GM18526 (cell line): Measurements from ENCODE around the gene SLC12A5.
A peak's percentile ranks its signal among the peaks of the same experiment; 100 is the strongest.

Source experiments
- POLR2A ChIP-seq: IDR thresholded peaks from 3 replicates; pipeline ENCODE4 v1.6.1; 2011; ENCODE audit not compliant: insufficient read length; ENCODE audit errors: extremely low read depth

Gene SLC12A5

GRCh38 chr20:46073024-46073423 lies 44.0 kb downstream of the SLC12A5 start:
- TF ChIP-seq POLR2A, result no peak

GRCh38 chr20:46073443-46073842 lies 44.4 kb downstream of the SLC12A5 start:
- no peak for TF ChIP-seq POLR2A

DNA sequence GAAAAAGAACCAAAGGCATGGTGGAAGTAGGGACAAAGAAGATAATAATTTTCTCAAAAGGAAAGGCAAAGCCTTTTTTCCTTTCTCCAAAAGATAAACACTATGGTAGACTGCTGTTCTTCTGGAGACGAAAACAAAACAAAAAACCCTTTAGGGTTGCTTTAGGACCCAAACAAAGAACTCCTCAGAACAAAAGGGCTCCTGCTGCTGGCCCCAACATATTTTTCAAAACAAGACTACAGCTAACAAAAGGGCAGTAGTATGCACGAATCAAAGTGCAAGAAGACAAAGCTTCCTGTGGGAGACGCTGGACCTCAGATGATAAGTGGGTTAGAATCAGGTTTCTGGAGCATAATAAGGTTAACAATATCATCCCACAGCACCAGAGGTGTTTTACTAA lies 45.0 kb downstream of the SLC12A5 start:
- no peak for TF ChIP-seq POLR2A

DNA sequence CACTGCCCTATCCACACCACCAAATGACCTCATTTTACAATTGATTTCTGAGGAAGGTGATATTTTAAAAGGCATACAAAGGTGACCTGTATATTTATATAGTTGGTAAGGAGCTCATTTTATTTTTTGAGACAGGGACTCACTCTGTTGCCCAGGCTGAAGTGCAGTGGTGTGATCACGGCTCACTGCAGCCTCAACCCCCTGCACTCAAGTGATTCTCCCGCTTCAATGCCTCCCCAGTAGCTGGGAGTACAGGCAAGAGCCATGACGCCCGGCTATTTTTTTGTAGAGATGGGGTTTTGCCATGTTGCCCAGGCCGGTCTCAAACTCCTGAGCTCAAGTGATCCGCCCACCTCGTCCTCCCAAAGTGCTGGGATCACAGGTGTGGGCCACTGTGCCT lies 47.8 kb downstream of the SLC12A5 start:
- no peak for TF ChIP-seq POLR2A

DNA sequence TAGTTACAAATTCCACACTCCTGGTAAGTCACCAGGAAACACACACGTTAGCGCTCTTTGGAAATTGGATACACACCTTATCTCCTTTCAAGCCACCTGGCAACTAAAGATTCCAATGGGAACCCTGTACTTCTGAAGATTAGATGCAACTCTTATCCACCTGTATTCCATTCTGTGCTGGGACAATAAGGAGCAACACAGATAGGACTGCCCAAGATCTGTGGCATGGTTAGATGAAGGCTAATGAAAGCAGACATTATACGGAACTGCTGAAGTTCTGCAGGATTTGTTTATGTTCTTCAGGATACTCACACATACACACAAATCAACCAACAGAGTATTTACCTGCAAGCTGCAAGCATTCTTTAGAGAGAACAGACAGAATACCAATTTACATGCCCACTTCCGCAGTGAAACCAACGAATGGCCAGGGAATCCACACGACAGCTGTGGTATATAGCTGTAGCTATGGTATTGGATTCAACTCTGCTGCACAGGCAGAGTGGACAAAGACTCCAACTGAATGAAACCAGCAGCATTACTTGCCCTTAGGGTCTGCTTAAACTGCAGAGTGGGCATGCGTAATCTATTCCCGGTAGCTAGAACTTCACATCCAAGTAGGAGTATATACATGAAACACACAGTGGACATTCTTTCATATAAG lies 48.8 kb downstream of the SLC12A5 start:
- TF ChIP-seq POLR2A, result no peak

- no peak for TF ChIP-seq POLR2A
Measured at GRCh38 chr20:46078954-46079353, 49.9 kb downstream of the SLC12A5 start.

DNA sequence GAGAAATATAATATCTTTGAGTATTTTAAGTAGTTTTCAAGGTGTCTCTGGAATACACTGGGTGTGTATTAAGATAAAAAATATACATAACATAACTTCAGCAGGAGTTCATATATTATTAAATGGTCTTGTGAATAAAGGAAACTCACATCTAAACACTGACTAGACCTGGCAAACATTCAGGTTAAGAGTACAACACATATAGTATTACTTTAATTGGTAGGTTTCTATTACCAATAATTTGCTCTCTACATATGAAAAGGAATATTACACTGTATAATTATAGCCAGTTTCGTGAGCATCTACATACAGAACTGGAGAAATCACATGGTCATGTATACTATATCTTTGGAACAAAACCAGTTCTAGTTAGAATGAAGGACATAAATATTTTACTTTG lies 52.1 kb downstream of the SLC12A5 start:
- TF ChIP-seq POLR2A, result no peak

DNA sequence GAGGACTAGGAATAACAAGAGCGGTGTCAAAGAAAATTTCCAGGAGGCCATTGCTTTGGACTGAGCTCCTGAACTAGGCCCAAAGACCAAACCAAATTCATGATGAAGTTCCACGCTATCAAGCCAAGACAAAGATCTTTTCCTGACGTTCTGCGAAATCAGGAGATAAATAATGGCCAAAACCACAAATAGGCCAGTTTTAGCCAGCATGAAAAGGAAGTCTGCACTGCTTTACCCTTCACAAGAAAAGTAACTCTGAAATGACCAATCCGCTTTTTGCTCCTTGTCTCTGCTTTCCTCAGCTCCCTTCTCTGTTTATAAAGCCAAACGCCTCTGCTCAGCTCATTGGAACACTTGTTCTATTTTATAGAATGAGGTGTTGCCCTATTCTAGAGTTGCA lies 54.1 kb downstream of the SLC12A5 start:
- TF ChIP-seq POLR2A, result no peak

DNA sequence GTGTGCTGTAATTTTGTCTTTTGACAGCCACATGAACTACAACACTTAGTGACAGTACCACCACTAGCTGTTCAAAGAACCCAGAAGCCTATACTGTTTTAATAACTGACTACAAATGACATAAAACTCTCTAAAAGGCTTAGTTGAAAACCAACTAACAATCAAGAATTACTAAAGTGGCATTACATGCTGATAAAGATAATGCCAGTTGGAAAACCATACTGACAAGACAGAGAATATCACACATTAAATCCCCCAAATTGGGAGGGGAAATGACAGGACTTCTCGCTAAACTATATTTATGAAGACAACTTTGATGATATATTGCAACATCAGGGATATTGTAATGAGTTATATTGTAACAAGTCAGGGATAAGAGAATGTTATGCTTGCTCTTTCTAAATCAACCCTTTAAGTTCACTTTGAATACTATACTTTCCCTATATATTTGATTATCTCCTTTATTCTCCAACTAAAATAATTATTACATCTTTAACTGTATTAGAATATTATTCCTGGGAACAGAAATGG lies 54.6 kb downstream of the SLC12A5 start:
- no peak for TF ChIP-seq POLR2A

DNA sequence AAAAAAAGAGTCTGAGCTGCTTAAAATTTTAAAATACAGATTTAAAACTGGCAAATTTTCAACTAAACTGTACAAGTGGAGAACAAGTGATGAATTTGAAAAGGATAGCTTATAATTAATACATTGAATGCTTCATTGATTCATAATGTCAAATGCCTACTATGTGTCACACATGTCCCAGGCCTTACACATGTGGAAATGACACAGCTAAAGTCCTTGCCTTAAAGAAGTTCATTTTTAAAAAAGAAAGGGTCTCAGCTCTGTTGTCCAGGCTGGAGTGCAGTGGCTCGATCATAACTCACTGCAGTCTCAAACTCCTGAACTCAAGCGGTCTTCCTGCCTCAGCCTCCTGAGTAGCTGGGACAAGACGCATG lies 55.8 kb downstream of the SLC12A5 start:
- TF ChIP-seq POLR2A, result no peak

GRCh38 chr20:46085179-46085851 lies 56.3 kb downstream of the SLC12A5 start:
- TF ChIP-seq POLR2A, result no peak

DNA sequence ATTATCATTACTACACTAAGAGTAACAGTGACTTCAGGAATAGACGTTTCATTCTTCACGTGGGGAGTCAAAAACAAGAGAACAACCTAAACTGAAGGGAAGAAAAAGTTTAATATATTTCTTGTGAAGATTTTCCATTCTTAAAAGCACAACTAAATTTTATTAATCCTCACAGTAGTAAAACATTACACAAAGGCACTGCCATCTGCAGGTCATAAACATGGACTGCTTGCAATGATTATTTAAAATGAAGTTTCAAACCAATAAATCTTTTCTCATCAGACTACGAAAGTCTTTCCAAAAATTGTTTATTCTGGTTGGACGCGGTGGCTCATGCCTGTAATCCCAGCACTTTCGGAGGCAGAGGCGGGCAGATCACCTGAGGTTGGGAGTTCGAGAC lies 58.1 kb downstream of the SLC12A5 start:
- no peak for TF ChIP-seq POLR2A

DNA sequence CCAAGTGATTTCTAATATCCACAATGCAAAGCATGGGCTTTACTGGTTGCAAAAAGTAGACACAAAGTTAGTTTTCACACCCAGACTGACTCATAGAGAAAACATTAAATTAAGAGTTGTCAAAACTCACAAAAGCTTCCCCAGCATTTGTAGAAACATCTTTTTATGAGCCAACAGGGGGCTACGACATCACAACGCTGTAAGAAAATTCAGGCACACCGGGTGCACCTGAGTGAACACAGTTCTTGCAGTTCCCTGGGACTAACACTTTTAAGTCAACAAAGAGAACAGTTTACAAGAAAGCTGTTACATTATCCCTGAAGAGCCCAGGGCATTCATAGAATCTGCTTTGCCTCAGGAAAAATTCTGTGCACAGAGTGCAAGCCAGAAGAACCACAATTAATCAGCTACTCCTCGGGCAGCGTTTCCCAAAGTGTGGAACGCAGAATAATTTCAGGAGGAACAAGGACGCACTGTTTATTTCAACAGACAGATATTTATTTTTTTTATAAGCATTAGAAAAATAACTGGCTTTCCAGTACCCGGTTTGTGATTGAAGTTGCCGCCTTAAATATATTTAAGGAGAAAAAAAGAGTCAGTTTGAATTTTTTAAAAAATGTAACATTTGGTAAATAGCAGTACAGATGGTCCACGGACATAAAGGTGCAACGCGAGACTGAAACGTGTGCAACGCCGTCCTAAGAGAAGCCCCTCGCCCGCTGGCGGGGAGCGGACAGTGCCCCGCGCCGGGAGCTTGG lies 59.6 kb downstream of the SLC12A5 start:
- no peak for TF ChIP-seq POLR2A

DNA sequence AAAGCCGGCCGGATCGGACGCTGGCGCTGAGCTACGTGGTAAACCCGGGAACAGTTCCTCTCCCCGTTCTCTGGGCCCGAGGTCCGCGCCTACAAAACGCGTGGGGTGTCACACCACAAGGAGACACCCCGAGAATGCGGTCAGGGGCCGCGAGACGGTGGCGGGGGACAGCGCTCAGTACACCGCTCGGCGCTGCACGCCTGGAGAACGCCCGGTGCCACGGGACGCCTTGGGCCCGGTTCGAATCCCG lies 60.1 kb downstream of the SLC12A5 start:
- no peak for TF ChIP-seq POLR2A

GRCh38 chr20:46089417-46090388 lies 60.7 kb downstream of the SLC12A5 start, which contains the start of gene NCOA5:
TSS of gene NCOA5 (minus strand) at chr20:46089962. CDS start at chr20:46079424, 10,538 bp downstream.
- TF ChIP-seq POLR2A, result peak; percentile 91
